Panc1 (cell line): Measurements from ENCODE around the gene LIMK2.

Experiments used
- POLR2AphosphoS5 ChIP-seq: IDR thresholded peaks from 2 replicates; pipeline ENCODE4 v1.6.1; 2012; ENCODE audit warnings: mild to moderate bottlenecking, low read depth, low read length, moderate library complexity
- TCF7L2 ChIP-seq: IDR thresholded peaks from 2 replicates; pipeline ENCODE4 v1.6.1; 2011; ENCODE audit warnings: mild to moderate bottlenecking, low read depth, low read length, inconsistent platforms
- TF ChIP-seq, protein P1 (sequence below): fragments of 450-650 bp; IDR thresholded peaks from 2 replicates; pipeline ENCODE4 v1.5.1; 2017; ENCODE audit warnings: mild to moderate bottlenecking

DNA sequence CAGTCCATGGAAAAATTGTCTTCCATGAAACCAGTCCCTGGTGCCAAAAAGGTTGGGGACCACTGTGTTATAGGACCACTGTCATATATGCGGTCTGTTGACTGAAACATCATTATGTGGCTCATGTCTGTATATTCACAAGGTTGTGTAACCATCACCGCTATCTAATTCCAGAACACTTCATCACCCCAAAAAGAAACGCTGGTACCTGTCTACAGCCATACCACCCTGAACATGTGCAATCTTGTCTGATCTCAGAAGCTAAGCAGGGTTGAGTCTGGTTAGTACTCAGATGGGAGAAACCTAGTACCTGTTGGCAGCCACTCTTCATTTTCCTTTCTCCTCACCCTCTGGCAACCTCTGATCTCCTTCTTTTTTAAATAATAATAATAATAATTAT lies 93.1 kb downstream of the LIMK2 start:
- TF ChIP-seq, protein P1, sequence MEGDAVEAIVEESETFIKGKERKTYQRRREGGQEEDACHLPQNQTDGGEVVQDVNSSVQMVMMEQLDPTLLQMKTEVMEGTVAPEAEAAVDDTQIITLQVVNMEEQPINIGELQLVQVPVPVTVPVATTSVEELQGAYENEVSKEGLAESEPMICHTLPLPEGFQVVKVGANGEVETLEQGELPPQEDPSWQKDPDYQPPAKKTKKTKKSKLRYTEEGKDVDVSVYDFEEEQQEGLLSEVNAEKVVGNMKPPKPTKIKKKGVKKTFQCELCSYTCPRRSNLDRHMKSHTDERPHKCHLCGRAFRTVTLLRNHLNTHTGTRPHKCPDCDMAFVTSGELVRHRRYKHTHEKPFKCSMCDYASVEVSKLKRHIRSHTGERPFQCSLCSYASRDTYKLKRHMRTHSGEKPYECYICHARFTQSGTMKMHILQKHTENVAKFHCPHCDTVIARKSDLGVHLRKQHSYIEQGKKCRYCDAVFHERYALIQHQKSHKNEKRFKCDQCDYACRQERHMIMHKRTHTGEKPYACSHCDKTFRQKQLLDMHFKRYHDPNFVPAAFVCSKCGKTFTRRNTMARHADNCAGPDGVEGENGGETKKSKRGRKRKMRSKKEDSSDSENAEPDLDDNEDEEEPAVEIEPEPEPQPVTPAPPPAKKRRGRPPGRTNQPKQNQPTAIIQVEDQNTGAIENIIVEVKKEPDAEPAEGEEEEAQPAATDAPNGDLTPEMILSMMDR = no peak
- TF ChIP-seq TCF7L2 (no peak), POLR2AphosphoS5 (no peak)
